Mononuclear cell (primary cell): ENCODE measurements around the gene PROCA1. TPM values are rescaled to one million over a fixed set of nuclear protein-coding genes. Genes with fewer than 3 reads are reported as not detected.
"Not testable (repeated sequence)": the region's sequence is repeated elsewhere in the genome, so short reads cannot be mapped to it uniquely, and the experiment has no call there.

ENCODE experiments used
- H3K27me3 ChIP-seq: 2 replicates; pipeline ENCODE4 v1.6.0; 2011; ENCODE audit warnings: low read length, control low read depth; ENCODE audit not compliant: insufficient read depth
- H3K4me1 ChIP-seq: 2 replicates; pipeline ENCODE4 v1.5.1; 2011; ENCODE audit warnings: mild to moderate bottlenecking, low read length, control low read depth; ENCODE audit not compliant: insufficient read depth
- H3K4me3 ChIP-seq: 2 replicates; pipeline ENCODE4 v1.5.1; 2011; ENCODE audit warnings: mild to moderate bottlenecking, low read length, moderate library complexity
- H3K9me3 ChIP-seq: 2 replicates; pipeline ENCODE4 v1.5.1; 2011; ENCODE audit warnings: low read depth, mild to moderate bottlenecking, control low read depth, low read length
- total RNA-seq: library from RNA; depleted of rRNA; stranded (reverse); fragments of >200 nt; gene quantifications from one replicate; pipeline ENCODE4 v1.2.3, GENCODE V29; 2012

PROCA1 gene
- total RNA-seq, 1 donor = 0.94 TPM

- not testable (repeated sequence) for H3K27me3 ChIP-seq, H3K4me3 ChIP-seq, H3K9me3 ChIP-seq
- H3K4me1 ChIP-seq = peaks cover 27% of the 10 kb centered on the region
These were observed 52.8 kb downstream of the PROCA1 start for GRCh38 chr17:28658766-28659496.

- H3K4me1 ChIP-seq = peaks cover 21% of the 10 kb centered on the region
- not testable (repeated sequence) for H3K4me3 ChIP-seq, H3K27me3 ChIP-seq, H3K9me3 ChIP-seq
These were observed 53.3 kb downstream of the PROCA1 start for GRCh38 chr17:28658342-28658741.

- Histone ChIP-seq H3K4me3 (no peak overlapping the region), H3K9me3 (no peaks in the 10 kb centered on the region), H3K4me1 (peaks cover 15% of the 10 kb centered on the region), H3K27me3 (no peaks in the 10 kb centered on the region)
These were observed 53.9 kb downstream of the PROCA1 start for GRCh38 chr17:28657756-28658155.

- H3K4me1 ChIP-seq = peaks cover under 1% of the 10 kb centered on the region
- no peak overlapping the region for H3K4me3 ChIP-seq
- no peaks in the 10 kb centered on the region for H3K9me3 ChIP-seq
- no peaks in the 10 kb centered on the region for H3K27me3 ChIP-seq
These were observed 56.5 kb downstream of the PROCA1 start for GRCh38 chr17:28655160-28655559.

Other genes with a start within 250 kb of the PROCA1 start
- gene SLC13A2, start 238.2 kb downstream of the PROCA1 start, total RNA-seq = not detected
- not detected for gene FOXN1, start 205.5 kb downstream of the PROCA1 start, total RNA-seq
- gene UNC119, start 159.3 kb downstream of the PROCA1 start, total RNA-seq = 52.3 TPM
- gene PIGS, start 140.4 kb downstream of the PROCA1 start, total RNA-seq = 43.2 TPM
- gene ALDOC, start 135.0 kb downstream of the PROCA1 start, total RNA-seq = 17.8 TPM
- 9.6 TPM for gene SPAG5, start 112.9 kb downstream of the PROCA1 start, total RNA-seq
- 4.9 TPM for gene RSKR, start 97.7 kb downstream of the PROCA1 start, total RNA-seq
- 85.2 TPM for gene BLTP2, start 66.7 kb downstream of the PROCA1 start, total RNA-seq
- 31.3 TPM for gene SDF2, start 50.0 kb downstream of the PROCA1 start, total RNA-seq
- gene SUPT6H, start 49.7 kb downstream of the PROCA1 start, total RNA-seq = 80.9 TPM
- 27.0 TPM for gene RAB34, start 6.0 kb upstream of the PROCA1 start, total RNA-seq
- 1,375 TPM for gene RPL23A, start 8.1 kb upstream of the PROCA1 start, total RNA-seq
- gene TLCD1, start 14.3 kb upstream of the PROCA1 start, total RNA-seq = not detected
- gene NEK8, start 16.9 kb upstream of the PROCA1 start, total RNA-seq = 1.4 TPM
- 51.2 TPM for gene TRAF4, start 32.1 kb upstream of the PROCA1 start, total RNA-seq
- 15.1 TPM for gene FAM222B, start 130.9 kb upstream of the PROCA1 start, total RNA-seq
- gene ERAL1, start 143.1 kb upstream of the PROCA1 start, total RNA-seq = 11.1 TPM
- gene FLOT2, start 185.8 kb upstream of the PROCA1 start, total RNA-seq = 52.7 TPM
- gene DHRS13, start 191.2 kb upstream of the PROCA1 start, total RNA-seq = 12.0 TPM
- 102 TPM for gene PHF12, start 239.6 kb upstream of the PROCA1 start, total RNA-seq